Kidney epithelial cell (primary cell): ENCODE measurements around the gene AAK1. TPM values are rescaled to one million over a fixed set of nuclear protein-coding genes. Genes with fewer than 3 reads are reported as not detected.
"Not testable (repeated sequence)": the region's sequence is repeated elsewhere in the genome, so short reads cannot be mapped to it uniquely, and the experiment has no call there.

Source experiments
- DNase-seq: peaks from one replicate; pipeline ENCODE4 v3.0.0-alpha.2; 2010; ENCODE audit warnings: low read depth
- H3K27me3 ChIP-seq: 2 replicates; pipeline ENCODE4 v1.6.0; 2011; ENCODE audit warnings: low read length; ENCODE audit not compliant: control insufficient read depth, insufficient read depth
- H3K36me3 ChIP-seq: 2 replicates; pipeline ENCODE4 v1.5.1; 2011; ENCODE audit warnings: low read length; ENCODE audit not compliant: control insufficient read depth, insufficient read depth
- H3K4me3 ChIP-seq: 2 replicates; pipeline ENCODE4 v1.5.1; 2011; ENCODE audit warnings: low read depth, mild to moderate bottlenecking, control low read depth, low read length
- CTCF ChIP-seq: IDR thresholded peaks from 2 replicates; pipeline ENCODE4 v1.5.1; 2011; ENCODE audit warnings: mild to moderate bottlenecking, moderate library complexity, low read length, control low read depth, inconsistent platforms; ENCODE audit not compliant: insufficient read depth, poor library complexity, severe bottlenecking
- total RNA-seq: library from RNA; depleted of rRNA; stranded (reverse); fragments of >200 nt; gene quantifications from 2 replicates; pipeline ENCODE4 v1.2.3, GENCODE V29; 2015

Gene AAK1
- total RNA-seq, 1 donor from 2014 or later, result 32.5 TPM

- no peak for TF ChIP-seq CTCF
- DNase-seq, result no peak
- Histone ChIP-seq H3K4me3 (no peak overlapping the region), H3K27me3 (no peaks in the 10 kb centered on the region), H3K36me3 (no peaks in the 10 kb centered on the region)
These were observed 219.1 kb downstream of the AAK1 start for GRCh38 chr2:69424419-69424818.

GRCh38 chr2:69422198-69422597 is 221.3 kb downstream of the AAK1 start:
- no peak for DNase-seq
- TF ChIP-seq CTCF, result no peak
- no peaks in the 10 kb centered on the region for H3K27me3 ChIP-seq
- H3K4me3 ChIP-seq, result no peak overlapping the region
- H3K36me3 ChIP-seq, result no peaks in the 10 kb centered on the region

GRCh38 chr2:69419111-69419510 is 224.4 kb downstream of the AAK1 start:
- H3K27me3 ChIP-seq, H3K36me3 ChIP-seq, DNase-seq, H3K4me3 ChIP-seq: not testable (repeated sequence)

GRCh38 chr2:69416147-69416546 is 227.4 kb downstream of the AAK1 start:
- H3K36me3 ChIP-seq, result no peaks in the 10 kb centered on the region
- no peak overlapping the region for H3K4me3 ChIP-seq
- H3K27me3 ChIP-seq, result no peaks in the 10 kb centered on the region
- TF ChIP-seq CTCF, result no peak
- no peak for DNase-seq

Other genes starting within 250 kb of the AAK1 start
- gene NFU1, start 206.3 kb downstream of the AAK1 start, total RNA-seq, result 25.4 and 28.4 TPM in 2 replicates
- 73.6 and 93.5 TPM in 2 replicates for gene ANXA4, start 98.4 kb upstream of the AAK1 start, total RNA-seq
- gene GMCL1, start 185.9 kb upstream of the AAK1 start, total RNA-seq, result 10.7 and 12.2 TPM in 2 replicates